K562 (cell line): ENCODE measurements around the gene SLC25A21.

Source experiments
- EZH2 ChIP-seq: IDR thresholded peaks from 2 replicates; pipeline ENCODE4 v1.6.1; 2012; ENCODE audit warnings: low read depth, mild to moderate bottlenecking, inconsistent platforms, low read length, borderline replicate concordance
- RBM34 ChIP-seq: fragments of 200-400 bp; formaldehyde crosslinking; IDR thresholded peaks from 2 replicates; pipeline ENCODE4 v1.6.1; 2018; ENCODE audit warnings: low read length, borderline replicate concordance; ENCODE audit not compliant: insufficient read depth
- ZBTB49 ChIP-seq: sonication (generic); formaldehyde crosslinking; IDR thresholded peaks from 2 replicates; pipeline ENCODE4 v1.8.0; 2022; ENCODE audit warnings: missing genetic modification reagents, mild to moderate bottlenecking, borderline replicate concordance

- TF ChIP-seq EZH2 (no peak), ZBTB49 (no peak), RBM34 (no peak)
These were observed 27.0 kb downstream of the SLC25A21 start for GRCh38 chr14:37145395-37145794.
